Measurements from ENCODE around the gene ENPP6. TPM values are rescaled to one million over a fixed set of nuclear protein-coding genes. Genes with fewer than 3 reads are reported as not detected.
A peak's percentile ranks its signal among the peaks of the same experiment; 100 is the strongest.

ENPP6 gene
- total RNA-seq, 4 donors from 2014 or later = 0.47 to 1.7 (median 1.2) TPM

GRCh38 chr4:184039963-184040383 lies 177.7 kb downstream of the ENPP6 start:
- no peak for ATAC-seq
- peaks cover 17% of the 10 kb centered on the region for H3K27me3 ChIP-seq
- no peak for TF ChIP-seq POLR2A (IDR thresholded peaks at IDR 0.05)
- TF ChIP-seq POLR2AphosphoS5 (IDR thresholded peaks at IDR 0.05) = no peak
- TF ChIP-seq, protein P1, sequence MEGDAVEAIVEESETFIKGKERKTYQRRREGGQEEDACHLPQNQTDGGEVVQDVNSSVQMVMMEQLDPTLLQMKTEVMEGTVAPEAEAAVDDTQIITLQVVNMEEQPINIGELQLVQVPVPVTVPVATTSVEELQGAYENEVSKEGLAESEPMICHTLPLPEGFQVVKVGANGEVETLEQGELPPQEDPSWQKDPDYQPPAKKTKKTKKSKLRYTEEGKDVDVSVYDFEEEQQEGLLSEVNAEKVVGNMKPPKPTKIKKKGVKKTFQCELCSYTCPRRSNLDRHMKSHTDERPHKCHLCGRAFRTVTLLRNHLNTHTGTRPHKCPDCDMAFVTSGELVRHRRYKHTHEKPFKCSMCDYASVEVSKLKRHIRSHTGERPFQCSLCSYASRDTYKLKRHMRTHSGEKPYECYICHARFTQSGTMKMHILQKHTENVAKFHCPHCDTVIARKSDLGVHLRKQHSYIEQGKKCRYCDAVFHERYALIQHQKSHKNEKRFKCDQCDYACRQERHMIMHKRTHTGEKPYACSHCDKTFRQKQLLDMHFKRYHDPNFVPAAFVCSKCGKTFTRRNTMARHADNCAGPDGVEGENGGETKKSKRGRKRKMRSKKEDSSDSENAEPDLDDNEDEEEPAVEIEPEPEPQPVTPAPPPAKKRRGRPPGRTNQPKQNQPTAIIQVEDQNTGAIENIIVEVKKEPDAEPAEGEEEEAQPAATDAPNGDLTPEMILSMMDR (IDR thresholded peaks at IDR 0.05) = no peak
- TF ChIP-seq EP300 (IDR thresholded peaks at IDR 0.05) = no peak
- H3K4me1 ChIP-seq = no peaks in the 10 kb centered on the region
- no CpG with 5 or more reads among the region's 22 CpGs for WGBS, 2 donors (ENCODE audit: low coverage in 1 of 2)
- no peak overlapping the region for H3K27ac ChIP-seq
- H3K36me3 ChIP-seq = no peaks in the 10 kb centered on the region
- peaks cover 0 to 3% (median 0%) of the 10 kb centered on the region in 3 donors for H3K9me3 ChIP-seq
- peak overlapping the region in 1 of 2 donors; percentile 12 for H3K4me3 ChIP-seq
